Epidermal melanocyte (primary cell): ENCODE data around the gene HSPB9.
A peak's percentile ranks its signal among the peaks of the same experiment; 100 is the strongest.
"Not testable (repeated sequence)": the region's sequence is repeated elsewhere in the genome, so short reads cannot be mapped to it uniquely, and the experiment has no call there.

ENCODE experiments used
- DNase-seq: peaks from one replicate; pipeline ENCODE4 v3.0.0; 2011; ENCODE audit warnings: low spot score; ENCODE audit not compliant: insufficient read length

Gene HSPB9

DNA sequence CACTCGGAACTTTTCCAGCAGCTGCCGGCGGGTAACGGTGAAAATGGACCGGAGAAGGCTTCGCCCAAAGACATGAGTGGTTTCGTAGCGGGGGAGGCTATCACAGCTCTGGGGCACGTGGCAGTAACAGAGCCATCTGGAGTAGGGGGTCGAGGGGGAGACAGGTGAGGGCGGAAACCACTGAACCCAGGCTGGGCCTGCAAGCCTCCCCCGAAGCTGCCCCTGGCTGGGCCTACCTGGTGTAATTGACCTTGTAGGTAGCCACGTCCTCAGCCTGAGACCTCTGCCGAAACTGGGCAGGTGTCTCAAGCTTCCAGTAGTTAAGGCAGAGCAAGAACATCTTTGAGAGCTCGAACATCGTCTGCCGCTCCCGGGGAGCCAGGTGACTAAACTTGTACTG is 3.3 kb upstream of the HSPB9 start:
- no peak for DNase-seq

DNA sequence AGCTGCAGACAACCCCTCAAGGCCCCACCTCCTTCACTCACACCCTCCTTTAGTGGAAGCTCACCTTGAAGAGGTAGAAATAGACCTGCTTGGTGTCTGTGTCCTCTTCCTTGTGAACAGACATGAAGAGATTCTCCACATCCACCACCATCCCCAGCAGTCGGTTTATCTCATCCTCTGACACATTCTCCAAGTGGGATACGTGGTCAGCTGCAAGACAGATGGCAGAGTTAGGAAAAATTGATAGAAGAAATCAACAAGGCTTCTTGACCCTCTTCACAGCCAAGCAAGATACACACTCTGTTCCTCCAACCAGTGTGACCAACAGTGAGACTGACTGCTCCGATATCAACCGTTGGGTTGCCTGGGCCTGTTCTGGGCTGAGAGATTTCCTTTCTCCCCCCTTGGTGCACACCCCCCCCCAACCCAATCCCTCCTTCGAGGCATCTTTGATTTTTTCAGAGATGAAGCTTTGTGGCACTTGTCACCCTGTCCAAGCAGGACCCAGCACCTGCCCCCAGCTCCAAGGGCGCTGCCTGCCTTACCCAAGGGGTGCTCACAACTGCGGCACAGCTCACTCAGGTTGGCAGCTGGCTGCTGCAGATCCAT is 2.3 kb upstream of the HSPB9 start:
- DNase-seq, result no peak

DNA sequence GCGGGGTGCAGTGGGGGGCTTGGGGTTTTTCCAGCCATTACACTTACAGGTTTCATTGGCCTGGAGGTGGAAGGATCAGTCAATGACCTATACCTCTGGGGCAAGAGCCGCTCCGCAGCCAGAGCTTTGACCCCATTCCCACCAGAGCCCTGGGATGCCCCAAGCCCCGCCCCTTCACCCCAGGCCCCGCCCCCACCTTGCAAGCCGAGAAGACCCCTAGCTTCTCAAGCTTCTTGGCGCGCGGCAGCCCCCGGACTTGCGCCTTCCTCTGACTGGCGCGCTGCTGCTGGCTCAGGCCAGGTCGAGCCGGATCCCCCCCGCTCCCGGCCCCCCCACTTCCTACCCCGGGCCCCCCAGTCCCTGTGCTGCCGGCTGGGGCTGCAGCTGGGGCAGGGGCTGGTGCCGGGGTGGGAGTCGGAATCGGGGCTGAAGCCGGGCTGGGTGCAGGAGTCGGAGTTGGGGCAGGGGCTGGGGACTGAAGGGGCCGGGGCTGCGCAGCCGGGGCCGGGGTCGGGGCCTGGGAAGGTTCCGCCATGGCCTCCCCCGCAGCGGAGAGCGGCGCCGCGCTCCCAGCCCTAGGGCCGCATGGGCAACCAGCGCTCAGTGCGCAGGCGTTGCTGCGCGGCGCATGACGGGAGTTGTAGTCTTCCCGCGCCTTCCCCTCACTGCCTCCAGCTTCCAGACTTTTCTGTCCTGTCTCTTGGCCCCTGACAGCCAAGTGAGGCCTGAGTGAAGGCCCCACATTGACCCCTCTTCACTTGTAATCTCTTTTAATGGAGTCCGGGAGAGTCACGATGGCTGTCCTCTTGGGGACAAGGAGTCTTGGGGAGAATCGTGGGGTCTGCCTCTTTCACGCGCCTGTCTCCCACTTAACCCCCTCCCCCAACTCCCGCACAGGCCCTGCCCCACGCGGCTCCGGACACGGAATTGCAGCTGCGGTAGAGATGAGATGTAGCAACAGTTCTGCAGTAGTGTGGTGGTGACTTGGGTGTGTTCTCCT is 1.5 kb upstream of the HSPB9 start, which contains the start of gene KAT2A:
KAT2A (minus strand) TSS at position 598 of the 1,000 bp plus-strand sequence; CDS start at position 535, 63 bp downstream.
- DNase-seq, result peak; percentile 97

DNA sequence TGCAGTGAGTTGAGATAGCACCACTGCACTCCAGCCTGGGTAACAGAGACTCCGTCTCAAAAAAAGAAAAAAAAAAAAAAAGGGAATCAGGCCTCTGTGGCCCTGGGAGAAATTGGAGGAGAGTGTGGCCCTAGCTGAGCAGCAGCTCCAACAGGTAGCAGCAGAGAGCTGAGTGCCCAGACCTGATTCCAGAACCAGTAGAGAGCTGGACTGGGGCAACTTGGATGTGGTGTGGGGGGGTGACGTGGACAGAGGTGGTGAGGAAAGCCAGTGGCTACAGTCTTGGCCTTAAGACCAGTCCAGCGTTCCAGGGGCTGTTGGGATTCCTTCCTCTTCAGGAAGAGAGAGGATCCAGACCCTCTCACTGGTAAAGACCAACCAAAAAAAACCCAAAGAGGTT is 1.7 kb downstream of the HSPB9 start:
- no peak for DNase-seq

DNA sequence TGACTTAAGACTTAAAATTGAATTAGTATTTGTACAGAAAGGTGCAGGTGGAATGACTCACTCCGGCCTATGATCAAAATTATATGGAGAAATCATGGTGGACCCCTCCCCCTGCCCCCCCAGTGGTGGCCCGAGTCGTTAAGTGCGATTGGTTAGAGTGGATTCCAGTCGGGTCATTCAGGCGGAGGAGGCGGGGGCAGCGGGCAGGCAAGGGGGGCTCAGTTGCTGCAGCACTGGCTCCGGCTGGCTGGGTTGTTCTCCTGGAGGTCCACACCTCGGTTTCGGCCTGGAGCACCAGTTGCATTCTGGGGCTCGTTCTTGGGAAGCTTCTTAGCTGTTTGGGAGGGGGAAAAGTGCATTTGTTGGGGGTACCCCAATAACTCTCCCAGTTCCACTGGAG is 3.0 kb downstream of the HSPB9 start:
- no peak for DNase-seq

DNA sequence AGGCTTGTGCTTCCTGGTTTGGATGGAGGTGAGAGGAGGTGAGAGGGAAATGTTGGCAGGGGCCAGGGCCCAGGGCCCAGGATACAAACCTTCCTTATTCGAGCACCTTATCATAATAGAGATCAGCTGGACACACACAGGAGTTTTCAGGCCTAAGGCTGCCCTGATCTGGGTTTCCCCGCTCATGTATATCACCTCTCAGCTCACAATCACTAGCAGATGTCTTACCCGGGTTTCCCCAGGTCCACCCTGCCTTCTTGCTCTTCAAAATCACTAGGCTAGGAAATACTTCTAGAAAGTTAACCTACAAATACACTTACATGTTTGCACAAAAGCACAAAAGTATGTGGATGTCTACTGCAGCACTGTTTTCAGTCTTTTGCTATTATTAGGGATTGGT is 4.2 kb downstream of the HSPB9 start:
- DNase-seq, result no peak

DNA sequence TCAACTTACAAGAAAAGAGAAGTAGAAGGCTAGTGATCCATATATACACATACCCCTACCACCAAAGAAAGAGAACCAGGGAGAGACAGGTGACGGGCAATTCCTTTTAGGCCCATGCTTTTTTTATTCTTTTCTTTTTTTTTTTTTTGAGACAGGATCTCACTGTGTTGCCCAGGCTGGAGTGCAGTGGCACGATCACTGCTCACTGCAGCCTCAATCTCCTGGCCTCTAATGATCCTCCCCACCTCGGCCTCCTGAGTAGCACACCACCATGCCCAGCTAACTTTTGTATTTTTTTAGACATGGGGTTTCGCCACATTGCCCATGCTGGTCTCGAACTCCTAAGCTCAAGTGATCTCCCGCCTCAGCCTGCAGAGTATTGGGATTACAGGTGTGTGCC is 4.8 kb downstream of the HSPB9 start:
- no peak for DNase-seq

DNA sequence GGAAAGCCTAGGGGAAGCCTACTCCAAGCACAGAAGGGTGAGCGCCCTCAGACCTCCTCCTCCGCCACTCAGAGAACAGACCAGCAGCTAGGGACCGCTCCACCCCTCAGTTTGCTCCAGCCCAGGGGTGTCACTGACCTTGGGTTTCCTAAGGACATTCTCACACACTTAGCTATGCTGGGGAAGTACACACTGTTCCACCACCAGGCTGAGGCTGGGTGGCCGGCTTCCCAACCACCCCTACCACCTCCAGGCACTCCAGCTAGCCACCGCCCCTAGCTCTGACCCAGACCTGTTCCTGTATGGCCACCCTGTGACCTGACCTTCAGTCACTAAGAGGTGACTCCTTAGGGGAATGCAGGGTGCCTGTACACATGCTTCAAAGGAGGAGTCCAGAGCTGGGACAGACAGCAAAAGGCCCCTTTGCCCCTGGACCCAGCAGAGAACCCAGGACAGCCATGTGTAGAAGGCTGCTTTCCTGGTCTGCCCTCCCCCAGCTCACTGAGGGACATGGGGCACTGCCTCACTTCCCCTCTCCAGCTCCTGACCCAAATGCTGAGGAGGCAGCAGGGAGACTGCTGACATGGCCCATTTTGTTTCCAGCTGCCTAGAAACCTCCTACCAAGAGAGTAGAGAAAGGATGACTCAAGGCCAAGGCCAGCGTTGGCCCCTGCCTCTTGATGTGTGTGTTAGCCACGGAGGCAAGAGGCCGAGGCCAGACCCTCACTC is 6.7 kb downstream of the HSPB9 start:
- DNase-seq, result no peak

DNA sequence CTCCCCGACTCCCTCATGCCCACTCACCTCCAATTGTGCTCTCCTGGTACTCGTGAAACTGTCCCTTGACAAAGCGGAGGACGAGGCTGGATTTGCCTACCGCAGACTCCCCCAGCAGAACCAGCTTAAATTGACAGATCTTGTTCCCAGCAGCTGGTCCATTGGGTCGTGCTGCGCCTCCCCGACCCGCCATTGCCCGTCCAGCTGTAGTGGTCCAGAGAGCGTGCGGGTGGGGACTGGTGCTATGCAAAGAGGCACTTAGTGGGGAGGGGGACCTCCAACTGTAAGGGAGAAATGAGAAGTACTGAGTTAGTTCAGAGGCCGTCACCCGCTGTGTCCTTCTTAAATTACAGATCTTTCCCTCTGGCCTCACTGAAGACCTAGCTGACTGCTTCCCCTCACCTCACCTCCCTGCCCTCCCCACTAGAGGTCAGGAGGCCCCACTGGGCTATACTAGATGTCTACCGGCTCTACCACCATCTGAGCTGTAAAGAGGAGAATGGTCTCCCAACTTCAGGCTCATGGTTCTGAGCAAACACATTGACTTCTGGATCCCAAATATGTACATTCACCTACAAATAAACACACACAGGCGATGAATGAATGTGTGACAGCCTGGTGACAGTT is 7.8 kb downstream of the HSPB9 start:
- DNase-seq, result no peak

DNA sequence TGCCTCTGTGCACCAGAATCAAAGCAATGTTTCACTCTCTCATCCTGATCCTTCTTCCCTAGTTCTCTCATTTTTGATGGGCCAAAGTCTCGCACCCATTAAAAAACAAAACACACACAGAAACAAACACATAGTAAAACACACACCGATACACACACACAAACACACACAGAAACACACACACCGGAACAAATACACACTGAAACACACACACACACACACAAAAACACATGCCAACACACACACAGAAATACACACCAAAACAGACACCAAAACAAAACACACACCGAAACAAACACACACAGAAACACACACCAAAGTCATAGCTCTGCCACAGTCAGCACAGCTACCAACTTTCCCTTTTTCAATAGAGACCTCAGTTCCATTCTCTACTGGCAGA is 8.6 kb downstream of the HSPB9 start:
- DNase-seq, result no peak

DNA sequence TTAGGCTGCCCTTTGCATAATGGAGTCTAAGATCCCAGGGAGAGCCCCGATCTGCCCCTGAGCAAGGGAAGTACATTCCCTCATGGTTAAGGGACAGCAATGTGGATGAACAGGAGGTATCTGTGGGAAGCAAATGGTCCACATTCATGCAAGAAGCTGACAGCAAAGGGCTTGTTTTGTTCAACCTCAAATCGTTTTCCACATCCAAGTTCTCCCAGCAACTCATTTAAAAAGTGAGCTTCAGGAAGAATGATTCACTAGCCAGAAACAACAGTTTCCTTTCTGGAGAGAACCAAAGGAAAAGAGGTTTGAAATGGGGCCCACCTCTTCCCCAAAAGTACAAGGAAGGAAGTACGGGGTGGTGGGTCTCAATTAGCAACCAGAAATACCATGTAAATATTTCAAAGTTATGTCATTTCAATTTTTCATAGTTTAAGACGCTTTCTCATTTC is 9.4 kb downstream of the HSPB9 start:
- no peak for DNase-seq

DNA sequence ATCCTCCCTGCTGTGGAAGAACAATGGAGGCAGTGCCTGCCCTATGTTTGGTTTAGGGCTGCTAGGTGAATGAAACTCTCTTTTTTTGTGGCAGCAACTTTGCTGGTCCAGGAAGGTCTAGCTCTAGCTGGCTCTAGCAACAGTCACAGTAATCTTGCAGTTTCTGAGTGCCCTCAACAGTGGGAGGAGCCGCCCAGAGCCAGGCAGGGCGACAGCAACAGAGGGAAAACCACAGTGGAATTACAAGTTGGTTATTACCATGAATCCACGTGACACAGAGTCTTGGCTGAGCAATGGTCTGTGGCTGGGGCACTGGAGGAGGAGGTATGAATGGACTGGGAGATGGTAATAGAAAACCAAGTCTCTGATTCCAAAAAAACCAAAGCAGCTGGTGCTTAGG is 10.3 kb downstream of the HSPB9 start:
- peak; percentile 97 for DNase-seq

DNA sequence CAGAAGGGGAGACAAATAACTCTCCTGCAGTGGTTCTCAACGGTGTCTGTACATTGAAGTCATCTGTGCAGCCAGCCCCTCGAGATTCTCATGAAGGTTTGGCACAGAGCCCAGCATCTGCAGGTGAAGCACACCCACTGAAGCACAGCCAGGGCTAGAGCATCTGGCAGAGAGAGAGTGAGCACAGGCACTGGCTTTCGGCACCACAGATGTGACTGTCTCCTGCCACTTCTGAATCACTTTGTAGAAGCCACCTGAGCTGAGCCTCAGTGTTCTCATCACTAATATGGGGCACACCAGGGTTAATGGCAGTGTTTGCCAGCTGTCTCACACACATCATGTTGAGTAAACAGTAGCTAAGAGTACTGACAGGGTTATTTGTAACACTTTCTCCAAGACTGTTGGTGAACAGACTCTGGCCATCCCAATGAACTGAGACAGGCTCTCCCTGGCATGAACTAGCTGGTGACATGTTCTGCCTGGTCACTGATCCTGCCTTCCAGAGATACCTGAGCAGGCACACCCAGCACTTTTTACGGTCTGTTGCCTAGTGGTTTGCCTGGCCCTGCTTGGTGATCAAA is 10.9 kb downstream of the HSPB9 start:
- no peak for DNase-seq

DNA sequence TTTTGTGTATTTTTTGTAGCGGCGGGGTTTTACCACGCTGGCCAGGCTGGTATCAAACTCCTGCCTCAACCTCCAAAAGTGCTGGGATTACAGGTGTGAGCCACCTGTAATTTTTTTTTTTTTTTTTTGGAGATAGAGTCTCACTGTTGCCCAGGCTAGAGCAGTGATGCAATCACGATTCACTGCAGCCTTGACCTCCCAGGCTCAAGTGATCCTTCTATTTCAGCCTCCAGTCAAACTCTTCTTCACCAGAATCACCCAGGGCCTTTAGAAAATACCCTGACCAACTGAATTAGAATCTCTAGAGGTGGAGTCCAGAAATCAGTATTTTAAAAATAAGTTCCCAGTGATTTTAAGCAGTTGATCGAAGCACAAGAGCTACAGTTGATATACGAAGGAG is 12.5 kb downstream of the HSPB9 start:
- DNase-seq, result no peak

DNA sequence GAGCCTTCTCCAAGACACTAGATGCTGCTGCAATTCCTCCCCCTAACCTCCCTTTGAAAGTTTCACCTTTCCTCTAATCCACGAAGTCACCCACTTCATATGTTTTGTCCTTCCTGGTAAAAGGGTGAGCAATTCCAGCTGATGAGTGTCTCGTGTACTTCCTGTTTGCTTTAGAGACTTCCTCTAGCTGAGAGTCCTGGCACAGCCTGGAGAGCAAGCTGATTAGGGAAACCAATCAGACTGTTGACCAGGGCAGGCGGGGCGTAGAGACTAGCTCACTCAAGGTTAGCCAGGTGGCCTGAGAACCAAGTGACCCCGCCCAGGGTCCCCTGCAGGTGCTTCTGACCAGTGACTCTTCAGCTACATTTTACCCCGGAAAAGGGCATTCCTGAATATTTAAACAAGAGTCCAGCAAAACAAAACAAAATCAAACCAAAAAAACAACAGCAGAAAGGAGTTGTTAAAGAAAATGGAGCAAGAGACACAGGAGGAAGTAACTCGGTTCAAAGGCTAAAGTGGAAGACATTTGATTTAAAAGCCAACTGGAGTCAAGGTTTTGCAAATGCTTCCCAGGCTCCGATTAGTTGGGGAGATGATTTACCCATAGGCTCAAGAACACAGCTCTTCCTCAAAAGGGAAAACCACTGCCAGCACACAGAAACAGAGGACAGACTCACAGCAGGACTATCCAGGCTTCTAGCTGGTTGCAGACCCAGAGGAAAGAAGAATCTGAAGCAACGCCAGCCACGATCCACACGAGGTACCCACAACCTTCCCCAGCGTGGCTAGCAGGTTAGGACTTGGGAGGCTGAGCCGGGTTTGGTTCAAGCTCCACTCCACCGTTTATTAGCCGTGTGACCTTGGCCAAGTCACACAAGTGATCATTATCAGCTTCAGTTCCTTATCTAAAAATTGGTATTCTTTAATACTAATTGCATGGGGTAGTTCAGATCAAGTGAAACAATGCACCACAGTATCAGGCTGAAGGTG is 13.4 kb downstream of the HSPB9 start:
- no peak for DNase-seq

DNA sequence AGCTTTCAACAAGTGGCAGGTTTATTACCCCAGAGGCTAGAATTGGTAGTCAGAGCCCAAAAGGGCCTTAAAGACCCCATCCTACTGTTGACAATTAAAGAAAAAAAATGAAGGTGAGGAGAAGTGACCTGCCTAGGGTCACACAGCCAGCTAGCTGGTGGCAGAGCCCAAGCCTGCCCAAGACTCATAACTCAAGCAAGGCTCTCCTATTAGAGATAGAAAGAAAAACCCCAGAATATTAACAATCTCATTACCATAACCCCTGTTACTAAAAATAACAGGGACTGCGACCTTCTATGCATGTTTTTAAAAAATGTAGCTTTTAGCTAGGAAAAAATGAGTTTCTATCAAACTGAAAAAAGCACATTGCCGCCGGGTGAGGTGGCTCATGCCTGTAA is 14.0 kb downstream of the HSPB9 start:
- DNase-seq, result no peak

DNA sequence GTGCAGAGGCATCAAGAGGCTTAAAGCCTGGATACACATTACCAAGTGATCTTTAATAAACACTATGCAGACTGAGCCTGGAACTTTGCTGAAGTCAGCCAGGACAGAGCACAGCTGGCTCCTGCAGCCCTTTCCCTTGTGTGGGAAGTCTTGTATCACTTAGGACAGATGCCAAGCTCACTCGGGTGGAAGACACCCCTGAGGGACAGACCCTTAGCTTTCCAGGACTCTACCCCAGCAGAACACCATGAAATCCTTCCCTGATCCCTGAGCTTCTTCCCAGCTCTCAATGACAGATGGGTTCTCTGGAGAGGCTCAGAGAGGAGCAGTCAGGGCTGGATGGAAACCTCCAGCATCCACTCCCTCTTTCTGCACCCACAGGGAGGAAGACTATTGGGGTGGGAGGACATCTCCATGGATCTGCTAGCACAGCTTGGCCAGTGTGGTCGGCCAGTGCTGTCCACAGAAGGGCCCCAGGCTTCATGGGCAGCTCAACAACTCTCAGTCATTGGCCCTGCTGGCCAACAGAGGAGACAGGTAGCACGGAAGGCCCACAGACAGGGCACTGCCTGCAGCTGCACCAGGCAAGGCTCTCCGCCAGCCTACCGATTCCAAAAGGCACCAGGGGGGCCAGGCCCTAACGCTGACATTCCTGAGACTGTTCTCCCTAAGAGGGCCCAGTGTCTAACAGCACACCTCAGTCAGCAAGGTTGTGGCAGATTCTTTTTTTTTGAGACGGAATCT is 16.3 kb downstream of the HSPB9 start:
- no peak for DNase-seq

DNA sequence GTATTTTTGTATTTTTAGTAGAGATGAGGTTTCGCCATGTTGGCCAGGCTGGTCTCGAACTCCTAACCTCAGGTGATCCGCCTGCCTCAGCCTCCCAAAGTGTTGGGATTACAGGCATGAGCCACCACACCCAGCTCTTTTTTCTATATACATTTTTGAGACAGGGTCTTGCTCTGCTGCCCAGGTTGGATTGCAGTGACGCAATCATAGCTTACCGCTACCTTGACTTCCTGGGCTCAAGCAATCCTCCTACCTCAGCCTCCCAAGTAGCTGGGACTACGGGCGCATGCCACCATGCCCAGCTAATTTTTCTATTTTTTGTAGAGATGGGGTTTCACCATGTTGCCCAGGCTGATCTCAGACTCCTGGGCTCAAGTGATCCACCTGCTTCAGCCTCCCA is 18.1 kb downstream of the HSPB9 start:
- DNase-seq, result not testable (repeated sequence)

DNA sequence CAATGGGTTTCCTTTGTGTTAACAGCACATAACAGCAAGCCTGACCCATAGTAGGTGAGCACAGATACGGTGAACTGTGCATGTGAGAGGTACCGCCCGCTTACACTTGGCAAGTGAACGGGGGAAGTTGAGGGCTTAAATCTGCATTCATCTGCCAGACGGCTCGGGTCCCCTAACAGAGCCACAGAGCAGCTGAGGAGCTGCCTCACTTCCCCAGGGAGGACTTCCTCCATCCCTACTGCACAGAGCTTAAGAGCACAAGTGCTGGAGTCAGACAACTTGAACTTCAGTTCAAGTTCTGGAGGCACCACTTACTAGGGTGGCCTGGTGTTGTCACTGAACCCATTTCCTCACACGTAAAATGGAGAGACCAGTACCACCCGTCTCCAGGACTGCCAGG is 18.8 kb downstream of the HSPB9 start:
- no peak for DNase-seq
